PC-3 (cell line): ENCODE data around the gene BARHL2.

Experiments
- EZH2 ChIP-seq: fragments of 300-600 bp; sonication (generic); IDR thresholded peaks from one replicate; pipeline ENCODE4 v1.6.1; 2017; ENCODE audit warnings: antibody characterized with exemption, mild to moderate bottlenecking, low read length; ENCODE audit not compliant: unreplicated experiment
- EZH2phosphoT487 ChIP-seq: fragments of 300-600 bp; sonication (generic); IDR thresholded peaks from 2 replicates; pipeline ENCODE4 v1.6.1; 2018; ENCODE audit warnings: mild to moderate bottlenecking, antibody characterized with exemption, low read length, borderline replicate concordance
- TF ChIP-seq, protein P1 (sequence below): fragments of 300-600 bp; sonication (generic); conservative IDR thresholded peaks from 2 replicates; pipeline ENCODE4 v1.5.1; 2017; ENCODE audit warnings: antibody characterized with exemption, low read depth, mild to moderate bottlenecking, low read length

DNA sequence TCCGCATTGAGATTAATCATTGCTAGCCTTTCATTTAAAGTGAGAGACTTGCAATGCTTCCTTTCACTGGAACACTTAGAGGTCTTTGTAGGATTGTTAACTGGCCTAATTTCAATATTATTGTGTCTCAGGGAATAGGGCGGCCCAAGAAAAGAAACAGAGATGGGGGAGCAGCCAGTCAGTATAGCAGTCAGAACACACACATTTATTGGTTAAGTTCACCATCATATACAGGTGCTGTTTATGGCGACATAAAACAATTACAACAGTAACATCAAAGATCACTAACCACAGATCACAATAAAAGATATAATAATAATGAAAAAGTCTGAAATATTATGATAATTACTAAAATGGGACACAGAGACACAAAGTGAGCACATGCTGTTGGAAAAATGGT, 29.4 kb downstream of the BARHL2 start:
- TF ChIP-seq, protein P1, sequence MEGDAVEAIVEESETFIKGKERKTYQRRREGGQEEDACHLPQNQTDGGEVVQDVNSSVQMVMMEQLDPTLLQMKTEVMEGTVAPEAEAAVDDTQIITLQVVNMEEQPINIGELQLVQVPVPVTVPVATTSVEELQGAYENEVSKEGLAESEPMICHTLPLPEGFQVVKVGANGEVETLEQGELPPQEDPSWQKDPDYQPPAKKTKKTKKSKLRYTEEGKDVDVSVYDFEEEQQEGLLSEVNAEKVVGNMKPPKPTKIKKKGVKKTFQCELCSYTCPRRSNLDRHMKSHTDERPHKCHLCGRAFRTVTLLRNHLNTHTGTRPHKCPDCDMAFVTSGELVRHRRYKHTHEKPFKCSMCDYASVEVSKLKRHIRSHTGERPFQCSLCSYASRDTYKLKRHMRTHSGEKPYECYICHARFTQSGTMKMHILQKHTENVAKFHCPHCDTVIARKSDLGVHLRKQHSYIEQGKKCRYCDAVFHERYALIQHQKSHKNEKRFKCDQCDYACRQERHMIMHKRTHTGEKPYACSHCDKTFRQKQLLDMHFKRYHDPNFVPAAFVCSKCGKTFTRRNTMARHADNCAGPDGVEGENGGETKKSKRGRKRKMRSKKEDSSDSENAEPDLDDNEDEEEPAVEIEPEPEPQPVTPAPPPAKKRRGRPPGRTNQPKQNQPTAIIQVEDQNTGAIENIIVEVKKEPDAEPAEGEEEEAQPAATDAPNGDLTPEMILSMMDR: no peak
- TF ChIP-seq EZH2 (no peak), EZH2phosphoT487 (no peak)
